HG02885 (cell line): Measurements from ENCODE around the gene ARF1.

Experiments
- ATAC-seq: cut with Tn5 transposase; IDR thresholded peaks from one replicate; pipeline ENCODE4 v1.9.1; 2021; ENCODE audit warnings: mild to moderate bottlenecking; ENCODE audit not compliant: unreplicated experiment, poor library complexity

Gene ARF1

GRCh38 chr1:228144193-228144992 is 61.9 kb downstream of the ARF1 start:
- ATAC-seq: no peak

DNA sequence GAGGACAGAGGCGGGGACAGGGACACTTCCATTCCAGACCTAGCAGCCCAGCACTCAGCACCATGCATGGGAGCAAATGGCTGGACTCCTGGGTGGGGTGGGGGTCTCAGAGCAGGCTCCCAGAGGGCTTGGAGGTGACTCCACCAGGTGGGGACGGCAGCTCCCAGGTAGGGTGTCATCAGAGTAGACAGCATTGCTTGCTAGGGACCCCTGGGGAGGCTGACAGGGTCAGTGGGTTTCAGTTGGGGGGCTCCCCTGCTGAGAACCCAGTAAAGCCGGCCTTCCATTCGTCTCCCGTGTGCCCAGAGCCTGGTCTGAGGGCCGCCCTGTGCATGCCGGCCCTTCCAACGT is 62.5 kb downstream of the ARF1 start:
- no peak for ATAC-seq

DNA sequence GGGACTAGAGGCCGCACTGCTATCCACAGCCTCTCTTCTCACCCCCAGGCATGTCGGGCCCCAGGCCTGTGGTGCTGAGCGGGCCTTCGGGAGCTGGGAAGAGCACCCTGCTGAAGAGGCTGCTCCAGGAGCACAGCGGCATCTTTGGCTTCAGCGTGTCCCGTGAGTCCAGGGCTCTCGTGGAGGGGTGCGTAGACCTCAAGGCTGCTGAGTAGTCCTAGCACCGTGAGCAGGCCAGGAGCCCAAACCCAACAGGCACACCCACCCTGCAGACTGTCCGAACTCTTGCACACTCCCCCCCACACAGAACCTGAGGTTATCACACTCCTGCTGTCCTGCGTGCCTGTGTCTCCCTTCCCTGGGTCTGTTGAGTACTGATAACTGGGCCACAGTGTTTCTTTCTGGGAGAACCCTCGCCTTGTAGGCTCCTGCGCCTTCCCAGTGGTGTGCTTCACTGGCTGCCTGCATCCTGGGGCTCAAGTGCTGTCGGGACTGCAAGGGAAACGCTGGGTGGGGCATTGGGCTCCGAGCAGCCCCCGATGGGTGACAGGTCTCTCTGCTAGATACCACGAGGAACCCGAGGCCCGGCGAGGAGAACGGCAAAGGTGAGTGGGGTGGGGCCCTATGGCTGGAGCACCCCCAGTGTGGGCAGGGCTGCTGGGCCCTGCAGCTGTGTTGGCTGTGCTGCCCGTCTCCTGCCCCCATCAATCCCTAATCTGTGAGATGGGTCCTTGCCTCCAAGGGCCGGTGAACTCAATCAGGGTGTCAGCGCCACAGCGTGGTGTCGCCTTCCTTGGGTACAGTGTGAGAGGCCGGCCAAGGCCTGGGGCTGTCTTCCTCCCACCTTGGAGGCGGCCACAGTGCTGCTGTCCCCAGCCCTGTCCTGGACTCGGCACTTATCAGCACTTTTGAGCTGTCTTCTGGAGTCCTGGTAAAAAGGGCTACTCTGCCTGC is 63.2 kb downstream of the ARF1 start:
- ATAC-seq: no peak

DNA sequence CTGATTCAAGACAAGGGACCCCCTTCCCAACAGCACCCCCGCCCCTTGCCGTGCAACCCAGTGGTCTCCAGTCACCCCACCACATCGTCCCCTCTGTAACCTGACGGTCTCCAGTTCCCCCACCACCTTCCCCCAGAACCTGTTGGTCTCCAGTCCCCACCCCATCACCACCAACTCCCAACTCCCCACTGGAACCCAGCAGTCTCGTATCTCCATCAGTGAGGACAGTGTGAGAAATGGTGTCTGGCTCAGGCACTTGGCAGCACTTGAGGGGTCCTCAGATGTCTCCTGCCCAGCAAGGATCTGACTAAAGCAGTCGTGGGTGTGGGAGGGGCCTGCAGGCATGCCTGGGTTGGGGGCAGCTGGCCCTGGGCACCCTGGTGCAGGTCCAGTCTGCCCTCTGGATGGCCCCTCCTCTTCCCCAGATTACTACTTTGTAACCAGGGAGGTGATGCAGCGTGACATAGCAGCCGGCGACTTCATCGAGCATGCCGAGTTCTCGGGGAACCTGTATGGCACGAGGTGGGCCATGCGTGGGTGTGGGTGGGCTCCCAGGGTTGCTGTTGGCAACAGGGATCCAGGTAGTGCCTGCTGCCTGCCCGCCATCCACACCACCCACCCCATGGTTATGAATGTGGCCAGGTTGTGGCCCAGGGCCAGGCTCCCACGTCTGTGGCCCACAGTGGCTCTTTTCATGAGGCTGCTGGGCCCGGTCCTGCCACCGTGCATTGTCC is 64.1 kb downstream of the ARF1 start:
- ATAC-seq: no peak

DNA sequence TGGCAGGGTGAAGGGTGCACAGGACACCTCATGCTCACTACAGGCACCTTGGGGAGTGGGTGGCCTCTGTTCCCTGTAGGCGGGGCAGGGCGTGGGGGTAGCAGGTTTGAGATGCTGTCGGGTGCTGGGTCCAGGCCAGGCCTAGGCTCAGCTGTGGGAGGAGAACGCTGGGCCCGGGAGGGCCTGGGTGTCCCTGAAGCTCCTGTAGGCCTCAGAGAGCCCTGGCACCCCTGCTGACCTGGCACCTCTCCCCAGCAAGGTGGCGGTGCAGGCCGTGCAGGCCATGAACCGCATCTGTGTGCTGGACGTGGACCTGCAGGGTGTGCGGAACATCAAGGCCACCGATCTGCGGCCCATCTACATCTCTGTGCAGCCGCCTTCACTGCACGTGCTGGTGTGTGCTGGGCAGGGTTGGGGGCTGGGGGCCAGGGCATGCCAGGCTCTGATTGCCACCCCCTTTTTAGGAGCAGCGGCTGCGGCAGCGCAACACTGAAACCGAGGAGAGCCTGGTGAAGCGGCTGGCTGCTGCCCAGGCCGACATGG is 64.7 kb downstream of the ARF1 start:
- ATAC-seq: no peak

GRCh38 chr1:228147768-228148167 is 65.3 kb downstream of the ARF1 start:
- ATAC-seq: no peak

DNA sequence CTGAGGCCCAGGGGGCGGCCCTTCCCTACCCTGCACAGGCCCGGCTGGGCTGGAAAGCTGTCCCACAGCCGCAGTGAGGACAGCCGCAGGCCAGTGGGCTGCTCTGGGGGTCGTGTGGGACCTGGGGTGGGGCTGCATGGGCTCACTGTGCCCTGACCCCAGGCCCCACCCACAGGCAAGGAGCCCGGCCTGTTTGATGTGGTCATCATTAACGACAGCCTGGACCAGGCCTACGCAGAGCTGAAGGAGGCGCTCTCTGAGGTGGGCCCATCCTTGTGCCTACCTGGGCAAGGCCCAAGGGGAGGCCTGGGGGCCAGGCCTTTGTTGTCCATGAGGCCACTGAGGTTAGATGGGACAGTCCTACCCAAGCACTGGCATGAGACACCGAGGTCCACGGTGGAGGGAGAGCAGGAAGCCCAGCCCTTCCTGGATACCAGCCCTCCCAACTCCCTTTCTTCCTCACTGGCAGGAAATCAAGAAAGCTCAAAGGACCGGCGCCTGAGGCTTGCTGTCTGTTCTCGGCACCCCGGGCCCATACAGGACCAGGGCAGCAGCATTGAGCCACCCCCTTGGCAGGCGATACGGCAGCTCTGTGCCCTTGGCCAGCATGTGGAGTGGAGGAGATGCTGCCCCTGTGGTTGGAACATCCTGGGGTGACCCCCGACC is 65.8 kb downstream of the ARF1 start:
- no peak for ATAC-seq
